RWPE1 (cell line): Measurements from ENCODE around the gene DERA.
"Not testable (repeated sequence)": the region's sequence is repeated elsewhere in the genome, so short reads cannot be mapped to it uniquely, and the experiment has no call there.

Source experiments
- CTCF ChIA-PET: fragments of 350-600 bp; sonication (Branson Sonifier 250); formaldehyde crosslinking; extraction: SDS; loops from one replicate; lab custom pipeline; 2021; lab: Yijun Ruan, JAX
- POLR2A ChIA-PET: fragments of 400-600 bp; formaldehyde crosslinking; extraction: SDS; loops from one replicate; lab custom pipeline; 2020; ENCODE audit warnings: antibody characterized with exemption; ENCODE audit not compliant: low non-redundant PET; lab: Yijun Ruan, JAX
- DNase-seq: peaks from one replicate; pipeline ENCODE4 v3.0.0; 2012; ENCODE audit warnings: low spot score
- H3K27ac ChIP-seq: fragments of 450-650 bp; 2 replicates; pipeline ENCODE4 v1.5.1; 2017
- TF ChIP-seq, protein P1 (sequence below): fragments of 450-650 bp; conservative IDR thresholded peaks from 2 replicates; pipeline ENCODE4 v1.5.1; 2017; ENCODE audit warnings: low read depth, mild to moderate bottlenecking

The DERA gene

GRCh38 chr12:15933751-15934150, 22.6 kb downstream of the DERA start:
- TF ChIP-seq, protein P1, sequence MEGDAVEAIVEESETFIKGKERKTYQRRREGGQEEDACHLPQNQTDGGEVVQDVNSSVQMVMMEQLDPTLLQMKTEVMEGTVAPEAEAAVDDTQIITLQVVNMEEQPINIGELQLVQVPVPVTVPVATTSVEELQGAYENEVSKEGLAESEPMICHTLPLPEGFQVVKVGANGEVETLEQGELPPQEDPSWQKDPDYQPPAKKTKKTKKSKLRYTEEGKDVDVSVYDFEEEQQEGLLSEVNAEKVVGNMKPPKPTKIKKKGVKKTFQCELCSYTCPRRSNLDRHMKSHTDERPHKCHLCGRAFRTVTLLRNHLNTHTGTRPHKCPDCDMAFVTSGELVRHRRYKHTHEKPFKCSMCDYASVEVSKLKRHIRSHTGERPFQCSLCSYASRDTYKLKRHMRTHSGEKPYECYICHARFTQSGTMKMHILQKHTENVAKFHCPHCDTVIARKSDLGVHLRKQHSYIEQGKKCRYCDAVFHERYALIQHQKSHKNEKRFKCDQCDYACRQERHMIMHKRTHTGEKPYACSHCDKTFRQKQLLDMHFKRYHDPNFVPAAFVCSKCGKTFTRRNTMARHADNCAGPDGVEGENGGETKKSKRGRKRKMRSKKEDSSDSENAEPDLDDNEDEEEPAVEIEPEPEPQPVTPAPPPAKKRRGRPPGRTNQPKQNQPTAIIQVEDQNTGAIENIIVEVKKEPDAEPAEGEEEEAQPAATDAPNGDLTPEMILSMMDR: no peak
- ChIA-PET CTCF (no interaction called here), POLR2A (no interaction called here)
- H3K27ac ChIP-seq: no peak overlapping the region
- no peak for DNase-seq

- POLR2A ChIA-PET: no interaction called here
- DNase-seq: no peak
- TF ChIP-seq, protein P1: no peak
- CTCF ChIA-PET: no interaction called here
- no peak overlapping the region for H3K27ac ChIP-seq
These were observed 25.6 kb downstream of the DERA start for GRCh38 chr12:15936751-15937150.

GRCh38 chr12:15937902-15938301, 26.8 kb downstream of the DERA start:
- TF ChIP-seq, protein P1: no peak
- no peak for DNase-seq
- ChIA-PET CTCF (interaction anchor here (0.7 to 0.9 kb wide), 2 partner anchors 8 to 335 kb away, joined by 3 read pairs; no protein-coding TSS in a partner anchor), POLR2A (no interaction called here)
- no peak overlapping the region for H3K27ac ChIP-seq

DNA sequence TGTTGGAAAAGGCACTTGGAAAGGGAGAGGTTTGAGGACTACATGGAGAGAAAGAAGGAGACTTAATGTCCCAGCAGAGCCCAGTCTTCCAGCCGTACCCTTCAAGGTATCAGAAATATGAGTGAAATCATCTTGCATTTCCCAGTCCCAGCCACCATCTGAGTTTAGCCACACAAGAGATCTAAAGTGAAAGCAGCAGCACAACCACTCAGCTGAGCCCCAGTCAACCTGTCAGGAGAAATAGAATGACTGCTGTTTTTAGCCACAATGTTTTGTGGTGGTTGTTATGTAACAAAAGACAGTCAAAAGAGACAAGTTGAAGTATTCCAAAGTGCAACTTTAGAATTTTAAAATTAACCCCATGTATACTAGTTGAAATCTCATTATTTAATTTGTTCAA, 28.0 kb downstream of the DERA start:
- ChIA-PET POLR2A (no interaction called here), CTCF (no interaction called here)
- H3K27ac ChIP-seq: no peak overlapping the region
- TF ChIP-seq, protein P1: no peak
- DNase-seq: no peak

GRCh38 chr12:15942475-15942874, 31.3 kb downstream of the DERA start:
- ChIA-PET CTCF (no interaction called here), POLR2A (no interaction called here)
- H3K27ac ChIP-seq: no peak overlapping the region
- TF ChIP-seq, protein P1: no peak
- DNase-seq: no peak

DNA sequence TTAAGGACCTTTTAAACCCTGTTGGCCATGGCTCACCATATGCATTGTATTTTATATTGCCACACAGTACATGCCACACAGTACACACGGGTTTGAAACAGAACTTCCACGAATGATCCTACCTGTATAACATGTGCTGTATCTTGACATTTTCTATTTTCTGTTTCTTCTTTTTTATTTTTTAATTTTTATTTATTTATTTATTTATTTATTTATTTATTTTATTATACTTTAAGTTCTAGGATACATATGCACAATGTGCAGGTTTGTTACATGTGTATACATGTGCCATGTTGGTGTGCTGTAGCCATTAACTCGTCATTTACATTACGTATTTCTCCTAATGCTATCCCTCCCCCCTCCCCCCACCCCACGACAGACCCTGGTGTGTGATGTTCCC, 32.4 kb downstream of the DERA start:
- POLR2A ChIA-PET, H3K27ac ChIP-seq, DNase-seq, CTCF ChIA-PET: not testable (repeated sequence)

DNA sequence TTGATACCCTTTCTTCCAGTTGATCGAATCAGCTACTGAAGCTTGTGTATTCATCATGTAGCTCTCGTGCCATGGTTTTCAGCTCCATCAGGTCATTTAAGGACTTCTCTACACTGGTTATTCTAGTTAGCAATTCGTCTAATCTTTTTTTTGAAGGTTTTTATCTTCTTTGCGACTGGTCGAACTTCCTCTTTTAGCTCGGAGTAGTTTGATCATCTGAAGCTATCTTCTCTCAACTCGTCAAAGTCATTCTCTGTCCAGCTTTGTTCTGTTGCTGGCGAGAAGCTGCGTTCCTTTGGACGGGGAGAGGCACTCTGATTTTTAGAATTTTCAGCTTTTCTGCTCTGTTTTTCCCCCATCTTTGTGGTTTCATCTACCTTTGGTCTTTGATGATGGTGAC, 37.3 kb downstream of the DERA start:
- H3K27ac ChIP-seq, CTCF ChIA-PET, DNase-seq, POLR2A ChIA-PET: not testable (repeated sequence)

DNA sequence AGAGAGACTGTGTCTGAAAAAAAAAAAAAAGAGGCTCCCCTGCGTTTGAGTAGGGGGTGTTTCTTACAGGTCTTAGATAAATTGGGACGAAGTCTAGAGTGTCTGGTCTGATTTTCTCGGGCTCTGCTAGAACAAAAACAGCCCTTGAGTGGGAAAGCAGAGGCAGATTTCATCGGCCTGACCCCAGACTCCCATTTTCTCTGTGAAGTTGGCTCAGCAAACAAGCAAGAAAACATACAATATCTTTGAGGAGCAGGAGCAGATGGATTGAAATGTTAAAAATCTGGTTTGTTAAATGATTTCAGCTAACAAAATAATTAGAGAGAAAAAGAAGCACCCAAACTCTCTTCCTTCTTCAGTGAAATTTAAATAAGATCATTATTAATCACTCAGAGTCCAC, 44.1 kb downstream of the DERA start:
- CTCF ChIA-PET: no interaction called here
- DNase-seq: no peak
- H3K27ac ChIP-seq: no peak overlapping the region
- TF ChIP-seq, protein P1: no peak
- POLR2A ChIA-PET: no interaction called here
